GM12891 (cell line): Measurements from ENCODE around the gene SPATA46.

Experiments
- DNase-seq: peaks from one replicate; pipeline ENCODE4 v3.0.0; 2011; ENCODE audit warnings: low spot score; ENCODE audit not compliant: insufficient read length
- FAIRE-seq: peaks from 2 replicates; lab custom pipeline; 2011; peaks lifted over from hg19 to GRCh38; lab: Jason Lieb, UNC
- PAX5 ChIP-seq: IDR thresholded peaks from 2 replicates; pipeline ENCODE4 v1.6.1; 2011; ENCODE audit warnings: low read length, moderate library complexity, mild to moderate bottlenecking; ENCODE audit not compliant: insufficient read depth, severe bottlenecking
- POLR2A ChIP-seq: IDR thresholded peaks from 2 replicates; pipeline ENCODE4 v1.6.1; 2011; ENCODE audit warnings: low read depth, low read length, control low read depth
- POLR2AphosphoS5 ChIP-seq: IDR thresholded peaks from 2 replicates; pipeline ENCODE4 v1.6.1; 2011; ENCODE audit warnings: low read depth, low read length, control low read depth
- POU2F2 ChIP-seq: IDR thresholded peaks from 2 replicates; pipeline ENCODE4 v1.6.1; 2011; ENCODE audit warnings: low read depth, mild to moderate bottlenecking, control low read depth, low read length, moderate library complexity
- SPI1 ChIP-seq: IDR thresholded peaks from 2 replicates; pipeline ENCODE4 v1.6.1; 2011; ENCODE audit warnings: low read depth, low read length, control low read depth
- TAF1 ChIP-seq: IDR thresholded peaks from 2 replicates; pipeline ENCODE4 v1.6.1; 2011; ENCODE audit warnings: low read depth, low read length, control low read depth

SPATA46 gene

DNA sequence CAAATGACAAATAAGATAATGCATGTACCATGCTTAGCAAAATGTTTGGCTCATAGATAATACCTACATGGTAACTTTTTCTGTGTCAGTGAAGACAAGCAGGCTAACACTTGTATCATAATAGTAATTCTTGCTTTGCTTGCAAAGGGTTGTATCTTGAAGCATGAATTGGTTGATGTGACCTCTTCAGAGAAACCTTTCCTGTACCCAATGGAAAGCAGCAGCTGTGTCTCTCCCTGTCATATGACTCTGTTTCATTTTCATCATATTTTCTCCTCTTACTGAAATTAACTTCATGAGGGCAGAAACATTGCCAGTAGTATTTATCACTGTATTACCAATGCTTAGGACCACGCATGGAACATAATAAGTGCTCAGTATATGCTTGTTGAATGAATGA lies 30.9 kb upstream of the SPATA46 start:
- no peak for FAIRE-seq
- TF ChIP-seq POLR2AphosphoS5 (no peak), PAX5 (no peak), TAF1 (no peak), POLR2A (no peak), SPI1 (no peak), POU2F2 (no peak)
- no peak for DNase-seq

DNA sequence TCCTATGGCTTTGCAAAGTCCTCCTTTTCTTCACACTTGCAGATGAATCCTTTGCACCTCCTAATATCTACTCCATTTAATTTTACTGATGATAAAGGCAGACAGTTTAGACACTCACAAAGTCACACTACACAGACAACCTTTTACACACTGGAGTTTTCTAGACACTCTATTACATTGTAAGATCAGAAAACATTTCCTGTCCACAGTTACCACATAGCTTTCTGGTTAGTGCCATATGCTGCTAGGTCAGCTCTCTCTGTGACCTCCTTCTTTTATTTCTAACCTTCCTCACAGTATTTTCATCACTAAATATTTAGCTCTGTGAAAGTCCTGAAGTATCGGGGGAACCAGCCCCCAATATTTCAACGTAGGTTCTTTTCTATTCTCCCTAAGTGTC lies 30.2 kb upstream of the SPATA46 start:
- TF ChIP-seq SPI1 = no peak
- no peak for TF ChIP-seq TAF1
- no peak for TF ChIP-seq POLR2AphosphoS5
- TF ChIP-seq POLR2A = no peak
- TF ChIP-seq PAX5 = no peak
- TF ChIP-seq POU2F2 = no peak
- no peak for DNase-seq
- FAIRE-seq = no peak

DNA sequence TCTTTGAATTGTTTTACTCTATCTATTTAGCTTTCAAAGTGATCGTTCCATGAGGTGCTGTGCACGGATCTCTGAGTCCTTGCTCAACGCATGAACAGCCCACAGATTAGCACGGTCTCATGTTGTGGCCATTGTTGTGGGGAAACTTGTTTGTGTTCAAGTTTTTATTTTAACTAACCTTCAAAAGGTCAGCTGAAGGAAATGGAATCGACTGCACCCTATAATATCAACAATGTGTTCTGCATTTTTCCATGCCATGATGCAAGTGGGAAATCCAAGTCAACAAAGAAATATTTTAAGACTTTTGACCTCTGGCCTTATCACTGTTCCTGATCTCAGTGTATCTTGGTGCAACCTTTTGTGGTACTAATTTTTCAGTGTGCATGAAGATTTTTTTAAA lies 29.1 kb upstream of the SPATA46 start:
- TF ChIP-seq PAX5 (no peak), POLR2A (no peak), POU2F2 (no peak), POLR2AphosphoS5 (no peak), TAF1 (no peak)
- FAIRE-seq = no peak

DNA sequence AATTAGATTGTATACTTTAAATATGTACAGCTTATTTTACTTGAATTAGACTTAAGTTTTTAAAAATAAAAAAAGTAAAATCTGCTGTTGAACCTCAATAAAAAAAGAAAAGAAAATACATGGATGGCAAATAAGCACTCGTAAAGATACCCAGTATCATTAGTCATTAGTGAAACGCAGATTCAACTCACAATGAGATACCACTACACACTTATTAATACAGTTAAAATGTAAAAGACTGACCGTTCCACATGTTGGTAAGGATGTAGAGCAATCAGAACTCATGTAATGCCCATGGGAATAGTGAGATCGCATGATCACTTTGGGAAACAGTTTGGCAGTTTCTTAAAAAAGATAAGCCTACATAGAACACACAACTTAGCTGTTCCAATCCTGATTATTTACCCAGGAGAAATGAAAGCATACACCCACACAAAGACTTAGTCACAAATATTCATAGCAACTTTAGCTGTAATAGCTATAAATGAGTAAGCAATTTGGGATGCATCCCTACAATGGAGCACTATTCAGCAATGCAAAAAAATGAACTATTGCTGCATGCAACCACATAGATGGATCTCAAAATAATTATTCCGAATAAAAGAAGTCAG lies 28.0 kb upstream of the SPATA46 start:
- DNase-seq = no peak

More for the DNA sequence above, 29.1 kb upstream of the SPATA46 start:
- DNase-seq = no peak

DNA sequence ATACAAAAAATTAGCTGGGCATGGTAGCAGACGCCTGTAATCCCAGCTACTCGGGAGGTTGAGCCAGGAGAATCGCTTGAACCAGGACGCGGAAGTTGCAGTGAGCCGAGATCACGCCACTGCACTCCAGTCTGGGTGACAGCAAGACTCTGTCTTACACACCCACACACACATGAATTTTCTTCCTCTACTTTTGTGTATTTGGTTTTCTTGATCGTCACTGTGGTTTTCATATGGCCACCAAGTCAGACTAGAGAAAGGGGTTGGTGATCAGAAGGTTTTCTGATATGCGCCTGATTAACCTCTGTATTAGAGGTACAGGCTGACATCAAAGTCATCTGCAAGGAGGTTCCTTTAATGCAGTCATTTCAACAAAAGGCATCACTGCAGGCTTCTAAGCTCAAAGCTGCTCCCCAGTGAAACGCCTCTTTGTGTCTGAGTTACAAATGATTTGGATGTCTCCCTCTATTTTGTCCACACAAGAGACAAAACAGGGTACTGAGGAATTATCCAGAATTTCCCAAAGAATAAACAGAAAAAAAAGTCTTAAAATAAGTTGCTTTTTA lies 24.2 kb upstream of the SPATA46 start:
- TF ChIP-seq POLR2AphosphoS5 (no peak), POU2F2 (no peak), SPI1 (no peak), TAF1 (no peak), PAX5 (no peak)
- no peak for FAIRE-seq
- DNase-seq = no peak

More for the DNA sequence above, 28.0 kb upstream of the SPATA46 start:
- no peak for TF ChIP-seq POLR2AphosphoS5
- TF ChIP-seq TAF1 = no peak
- no peak for TF ChIP-seq POU2F2
- no peak for TF ChIP-seq POLR2A
- no peak for TF ChIP-seq SPI1
- no peak for TF ChIP-seq PAX5
- FAIRE-seq = no peak

DNA sequence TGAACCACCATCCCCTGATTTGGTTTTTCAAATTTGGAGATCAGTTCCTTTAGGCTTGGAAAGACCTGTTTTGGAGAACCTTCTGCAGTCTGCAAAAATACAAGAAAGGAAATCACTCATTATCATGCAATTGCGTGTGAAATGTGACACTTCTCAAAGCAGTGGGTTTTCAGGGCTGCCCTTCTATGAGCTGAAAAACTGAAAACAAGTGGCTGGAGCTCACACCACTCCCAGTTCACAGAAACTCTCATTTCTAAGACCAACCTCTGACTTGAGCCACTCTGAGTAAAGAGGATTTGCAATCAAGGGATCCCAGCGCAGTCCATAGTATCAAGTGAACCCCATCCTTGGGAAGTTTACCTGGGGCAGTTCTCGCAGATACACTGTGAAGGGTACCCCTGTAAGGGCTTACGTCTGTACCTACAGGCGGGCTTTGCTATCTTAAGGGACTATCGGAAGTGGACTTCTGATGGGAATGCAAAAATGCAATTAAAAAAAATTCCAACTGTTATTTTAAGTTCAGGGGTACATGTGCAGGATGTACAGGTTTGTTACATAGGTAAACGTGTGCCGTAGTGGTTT lies 22.4 kb upstream of the SPATA46 start:
- TF ChIP-seq POLR2AphosphoS5 (no peak), TAF1 (no peak), PAX5 (no peak), POU2F2 (no peak), SPI1 (no peak), POLR2A (no peak)
- no peak for DNase-seq
- no peak for FAIRE-seq

GRCh38 chr1:162397943-162398560 lies 21.4 kb upstream of the SPATA46 start:
- FAIRE-seq (no peak), DNase-seq (no peak)
- TF ChIP-seq POLR2A (no peak), SPI1 (no peak), PAX5 (no peak), POLR2AphosphoS5 (no peak), TAF1 (no peak)

DNA sequence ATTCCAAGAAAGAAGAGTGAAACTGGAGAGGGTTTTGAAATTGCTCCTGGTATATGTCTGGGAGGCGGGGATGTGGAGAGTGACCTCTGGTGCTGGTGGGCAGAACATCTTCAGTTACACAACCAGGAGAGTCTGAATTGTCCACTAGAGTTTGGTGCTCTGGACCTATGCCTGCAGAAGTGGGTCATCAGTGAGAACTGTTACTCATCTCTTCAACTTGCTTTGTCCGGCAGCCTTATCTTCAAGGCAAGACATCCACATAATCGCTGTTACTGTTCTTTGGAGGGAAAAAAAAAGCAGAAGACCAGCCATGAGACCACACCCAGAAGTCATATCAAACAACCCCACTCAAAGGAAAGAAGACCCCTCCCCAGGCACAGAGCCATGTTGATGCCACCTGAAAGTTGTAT lies 20.4 kb upstream of the SPATA46 start:
- DNase-seq = no peak
- FAIRE-seq = no peak
- TF ChIP-seq TAF1 = no peak
- TF ChIP-seq POLR2A = no peak
- no peak for TF ChIP-seq SPI1
- no peak for TF ChIP-seq POLR2AphosphoS5

DNA sequence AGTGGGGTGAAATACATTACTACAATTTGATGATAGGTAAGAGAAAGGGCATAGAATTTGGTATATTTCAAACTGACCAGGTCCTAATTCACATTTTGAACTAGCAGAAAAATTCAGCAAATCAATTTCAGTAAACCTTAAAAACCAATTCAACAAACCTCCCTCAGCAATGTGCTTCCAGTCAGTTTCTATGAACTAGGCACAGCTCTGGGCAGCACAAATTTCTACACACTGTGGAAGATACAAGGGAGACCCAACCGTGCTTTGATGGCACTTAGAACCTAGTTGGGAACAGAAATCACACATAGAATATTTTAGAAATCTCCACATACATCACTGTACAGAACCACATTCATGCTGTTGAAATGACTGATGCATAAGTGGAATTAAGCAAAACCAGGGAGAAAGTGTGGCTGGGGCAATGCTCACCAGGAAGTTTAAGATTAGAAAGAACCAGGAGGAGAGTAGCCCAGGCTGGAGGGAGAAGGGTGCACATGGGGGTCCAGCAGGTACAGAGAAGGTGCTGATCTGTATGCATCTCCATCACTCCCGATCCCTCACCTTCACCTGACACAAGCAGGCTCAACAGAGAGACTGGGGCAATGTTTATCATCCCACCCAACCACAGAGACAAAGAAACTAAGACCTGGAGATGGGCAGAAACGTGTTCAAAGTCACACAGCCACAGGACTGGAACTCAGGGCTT lies 19.7 kb upstream of the SPATA46 start:
- DNase-seq (no peak), FAIRE-seq (no peak)
- TF ChIP-seq POLR2AphosphoS5 (no peak), POU2F2 (no peak), PAX5 (no peak), POLR2A (no peak), SPI1 (no peak), TAF1 (no peak)
